Activated T-helper 1 cell treated with anti-CD3 and anti-CD28 coated beads, Interleukin-12 subunit alpha, Interleukin-12 subunit beta, Interleukin-2, Interleukin-4 antibody, amounts not matched to agents 30 ng/mL and 10 ng/mL and 1 ng/mL, durations not matched to agents 14 hours and 24 hours and 36 hours (primary cell): ENCODE results near the gene OR6V1. TPM values are rescaled to one million over a fixed set of nuclear protein-coding genes. Genes with fewer than 3 reads are reported as not detected.

ENCODE experiments used
- total RNA-seq: library from RNA; stranded (reverse); gene quantifications from 2 replicates; pipeline ENCODE4 v1.2.3, GENCODE V29; 2022

The OR6V1 gene
- total RNA-seq, 1 donor from 2014 or later: not detected

Other genes starting within 250 kb of the OR6V1 start
- gene EPHB6, start 197.3 kb upstream of the OR6V1 start, total RNA-seq: 5.6 and 6.0 TPM in 2 replicates
- gene TRPV6, start 166.6 kb upstream of the OR6V1 start, total RNA-seq: not detected in 2 replicates
- gene TRPV5, start 118.6 kb upstream of the OR6V1 start, total RNA-seq: not detected in 2 replicates
- gene LLCFC1, start 112.9 kb upstream of the OR6V1 start, total RNA-seq: not detected in 2 replicates
- gene KEL, start 90.0 kb upstream of the OR6V1 start, total RNA-seq: 0.49 TPM in 1 of 2 replicates, not detected in the other
- gene OR9A2, start 25.2 kb upstream of the OR6V1 start, total RNA-seq: not detected in 2 replicates
- not detected in 2 replicates for gene PIP, start 79.7 kb downstream of the OR6V1 start, total RNA-seq
- not detected in 2 replicates for gene TAS2R39, start 131.1 kb downstream of the OR6V1 start, total RNA-seq
- gene TAS2R40, start 169.7 kb downstream of the OR6V1 start, total RNA-seq: not detected in 2 replicates
- 134 and 135 TPM in 2 replicates for gene GSTK1, start 211.1 kb downstream of the OR6V1 start, total RNA-seq
- gene TMEM139, start 232.6 kb downstream of the OR6V1 start, total RNA-seq: 0.73 TPM in 1 of 2 replicates, not detected in the other
- 107 and 110 TPM in 2 replicates for gene CASP2, start 236.0 kb downstream of the OR6V1 start, total RNA-seq